ENCODE measurements around the gene C17orf114.
A peak's percentile ranks its signal among the peaks of the same experiment; 100 is the strongest.
"Not testable (repeated sequence)": the region's sequence is repeated elsewhere in the genome, so short reads cannot be mapped to it uniquely, and the experiment has no call there.

C17orf114 gene

DNA sequence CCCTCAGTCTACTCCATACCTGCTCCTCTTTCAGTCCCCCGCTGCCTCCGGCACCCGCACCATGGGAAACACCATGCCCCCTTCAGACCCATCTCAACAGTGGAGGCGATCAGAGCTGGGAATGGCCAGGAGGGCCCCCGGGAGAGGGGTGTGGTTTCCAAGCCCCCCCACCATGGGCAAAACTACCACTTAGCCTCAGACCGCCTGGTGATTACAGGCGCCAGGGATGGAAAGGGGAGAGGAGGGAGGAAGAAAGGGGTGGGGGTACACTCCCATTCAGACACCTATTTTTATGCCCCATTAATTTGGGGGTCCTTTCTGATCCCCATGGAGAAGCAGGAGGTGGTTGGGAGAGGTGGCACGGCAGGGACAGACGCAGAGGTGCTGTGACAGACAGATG lies at the start of gene C17orf114:
Gene C17orf114 (minus strand): TSS at position 101 of the 400 bp plus-strand sequence.
- DNase-seq, result no peak

DNA sequence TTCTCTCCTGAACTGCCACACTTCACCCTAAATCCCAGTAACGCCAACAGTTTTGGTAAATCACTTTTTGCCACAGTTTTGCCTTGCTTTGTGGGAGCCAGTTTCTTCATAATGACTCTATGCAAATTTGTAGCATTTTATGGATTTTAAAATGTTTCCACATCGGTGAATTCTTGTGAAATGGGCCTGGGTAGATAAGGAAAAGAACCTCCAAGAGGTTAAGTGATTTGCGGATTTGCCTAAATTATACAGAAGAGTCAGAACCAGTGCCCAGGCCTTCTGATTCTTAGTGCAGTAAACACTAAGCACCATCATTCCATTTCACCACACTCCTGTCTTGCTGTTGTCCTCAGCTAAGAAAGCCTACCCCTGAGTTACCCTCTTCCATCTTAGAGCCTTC lies 49.0 kb upstream of the C17orf114 start:
- no peak for DNase-seq

DNA sequence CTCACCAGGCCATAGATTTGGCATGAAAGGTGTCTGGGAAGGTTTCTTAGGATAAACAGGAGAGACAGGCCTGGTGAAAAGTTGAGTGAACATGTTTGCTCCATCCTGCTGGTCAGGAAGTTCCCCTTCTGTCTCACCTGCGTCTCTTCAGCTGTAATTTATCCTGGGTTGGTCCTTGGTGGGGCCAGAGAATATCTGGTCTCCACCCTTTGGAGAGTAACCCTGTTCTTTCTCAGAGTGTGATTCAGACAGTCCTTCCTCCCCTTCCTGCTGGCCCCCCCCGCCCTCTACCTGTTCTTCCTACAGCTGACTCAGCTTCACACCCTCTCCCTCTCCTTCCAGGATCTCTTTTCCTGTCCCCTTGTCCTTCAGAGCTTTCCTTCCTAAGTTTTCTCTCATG lies 48.1 kb upstream of the C17orf114 start:
- no peak for DNase-seq

DNA sequence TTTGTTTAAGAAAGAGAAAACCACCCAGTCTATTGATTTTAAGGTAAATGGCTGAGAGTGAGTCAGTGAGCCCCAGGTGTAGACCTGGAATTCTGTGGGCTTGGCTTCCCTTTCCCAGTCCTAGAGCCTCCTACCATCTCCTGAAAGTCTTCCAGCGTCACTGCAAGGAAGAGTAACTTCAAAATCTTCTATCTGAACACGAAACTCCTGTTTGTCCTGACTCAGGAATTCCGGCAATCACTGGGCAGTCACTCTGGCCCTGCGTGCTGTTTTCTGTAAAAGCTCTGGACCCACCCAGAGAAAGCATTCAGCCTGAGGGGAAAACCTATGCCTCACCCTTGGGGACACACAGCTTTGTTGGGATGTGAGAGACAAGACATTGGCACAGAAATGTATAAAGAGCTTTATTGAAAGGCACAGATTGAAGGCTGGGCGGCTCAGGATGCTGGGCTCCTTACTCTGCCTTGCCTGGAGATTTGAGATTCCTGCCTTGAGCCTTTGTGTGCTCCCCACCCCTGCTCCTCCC lies 46.9 kb upstream of the C17orf114 start:
- no peak for DNase-seq

DNA sequence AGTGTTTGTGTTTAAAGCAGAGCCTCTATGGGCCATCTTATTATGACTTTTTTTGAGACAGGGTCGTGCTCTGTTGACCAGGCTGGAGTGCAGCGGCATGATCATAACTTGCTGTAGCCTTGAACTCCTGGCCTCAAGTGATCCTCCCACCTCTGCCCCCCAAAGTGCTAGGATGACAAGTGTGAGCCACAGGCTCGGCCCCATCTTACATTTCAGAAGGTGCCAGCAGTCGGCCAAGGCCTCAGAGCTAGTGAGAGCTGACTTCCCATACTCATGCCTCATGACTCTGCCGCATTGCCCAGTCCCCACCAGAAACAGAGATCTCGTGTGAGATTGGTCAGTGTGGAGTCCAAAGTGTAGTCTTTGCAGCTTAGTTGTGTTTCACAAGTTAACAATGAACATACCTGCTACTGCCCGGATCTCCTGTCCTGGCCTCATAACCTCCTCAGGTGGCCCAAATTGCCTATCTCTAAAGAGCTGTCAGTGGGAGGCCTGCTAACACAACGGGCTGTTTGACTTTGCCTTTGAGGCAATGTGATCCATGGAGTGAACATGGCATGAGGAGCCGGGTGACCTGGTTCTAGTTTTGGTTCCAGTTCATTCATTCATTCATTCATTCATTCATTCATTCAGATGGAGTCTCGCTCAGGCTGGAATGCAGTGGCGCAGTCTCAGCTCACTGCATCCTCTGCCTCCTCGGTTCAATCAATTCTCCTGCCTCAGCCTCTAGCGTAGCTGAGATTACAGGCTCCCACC lies 44.7 kb upstream of the C17orf114 start:
- no peak for DNase-seq

DNA sequence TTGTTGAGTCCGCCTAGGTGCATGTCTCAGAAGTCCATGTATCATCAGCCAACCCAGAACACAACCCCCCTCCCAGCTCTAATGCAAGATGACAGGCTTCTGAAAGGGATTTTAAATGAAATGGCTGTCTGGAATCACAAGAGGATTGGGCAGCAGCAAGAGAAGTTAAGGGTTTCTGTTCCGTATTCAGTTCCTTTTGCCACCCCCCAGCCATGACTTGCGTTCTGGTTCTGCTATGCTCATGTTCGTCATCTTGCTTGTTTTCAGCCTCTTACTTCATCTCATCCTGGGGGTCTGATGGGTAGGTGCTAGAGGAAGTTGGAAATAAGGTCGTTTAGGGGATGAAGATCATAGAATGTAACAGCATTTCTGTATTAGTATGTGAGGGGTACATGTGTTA lies 43.0 kb upstream of the C17orf114 start:
- DNase-seq, result no peak

DNA sequence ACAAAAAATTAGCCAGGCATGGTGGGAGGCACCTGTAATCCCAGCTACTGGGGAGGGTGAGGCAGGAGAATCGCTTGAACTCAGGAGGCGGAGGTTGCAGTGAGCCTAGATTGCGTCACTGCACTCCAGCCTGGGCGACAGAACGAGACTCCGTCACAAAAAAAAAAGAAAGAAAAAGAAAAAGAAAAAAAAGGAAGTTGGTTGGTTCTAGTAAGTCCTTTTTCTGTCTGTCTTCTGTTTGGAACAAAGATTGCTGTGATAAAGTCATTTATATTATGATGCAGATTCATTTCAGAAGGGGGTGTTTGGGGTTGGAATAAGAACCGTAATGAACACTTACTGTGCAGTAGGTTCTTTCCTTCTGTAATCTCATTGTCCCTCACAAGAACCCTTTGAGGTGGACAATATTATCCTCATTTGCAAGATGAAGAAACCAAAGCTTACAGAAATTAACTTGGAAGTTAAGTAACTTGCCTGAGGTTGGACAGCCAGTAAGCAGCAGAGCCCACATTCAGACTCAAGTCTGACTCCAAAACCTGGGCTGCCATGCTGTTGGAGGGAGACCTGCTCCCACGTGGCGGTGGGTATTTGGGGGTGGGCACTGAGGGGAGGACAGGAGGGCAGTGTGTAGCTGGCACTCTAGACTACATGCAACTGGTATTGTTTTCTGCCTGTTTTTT lies 41.3 kb upstream of the C17orf114 start:
- no peak for DNase-seq

DNA sequence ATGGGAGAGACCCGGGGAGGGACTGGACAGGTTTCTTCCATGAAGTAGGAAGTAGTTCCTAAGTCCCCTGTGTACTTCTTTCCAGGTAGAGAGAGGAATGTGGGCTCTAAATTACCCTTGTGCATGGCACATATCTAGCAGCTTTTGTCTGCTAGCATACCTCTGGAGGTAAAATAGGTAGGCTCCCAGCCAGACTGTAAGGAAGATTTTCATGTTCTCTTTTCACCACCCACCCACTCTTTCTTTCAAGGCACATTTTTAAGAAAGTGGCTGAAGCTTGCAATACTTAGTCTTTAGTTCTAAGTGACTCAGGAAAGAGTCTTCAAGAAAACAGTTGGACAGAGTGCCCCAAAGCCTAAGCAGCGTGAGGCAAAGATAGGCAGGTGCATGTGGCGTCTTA lies 40.2 kb upstream of the C17orf114 start:
- no peak for DNase-seq

DNA sequence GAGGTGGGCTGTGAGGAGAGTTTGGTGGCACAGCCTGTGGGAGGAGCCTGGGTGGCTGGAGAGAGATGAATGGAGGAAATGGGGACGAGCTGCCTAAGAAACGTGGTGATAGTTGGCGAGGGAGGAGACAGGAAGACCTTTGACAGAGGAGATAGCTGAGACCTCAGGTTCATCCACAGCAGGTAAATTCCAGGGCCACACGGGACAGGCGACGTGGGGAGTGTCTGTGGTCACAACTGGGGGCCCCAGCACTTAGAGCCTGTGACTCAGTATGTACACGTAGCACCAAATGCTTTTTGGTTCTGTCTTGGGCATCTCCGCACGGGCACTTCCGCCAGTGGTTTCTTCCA lies 38.7 kb upstream of the C17orf114 start:
- peak in 1 of 2 donors; percentile 16 for DNase-seq

DNA sequence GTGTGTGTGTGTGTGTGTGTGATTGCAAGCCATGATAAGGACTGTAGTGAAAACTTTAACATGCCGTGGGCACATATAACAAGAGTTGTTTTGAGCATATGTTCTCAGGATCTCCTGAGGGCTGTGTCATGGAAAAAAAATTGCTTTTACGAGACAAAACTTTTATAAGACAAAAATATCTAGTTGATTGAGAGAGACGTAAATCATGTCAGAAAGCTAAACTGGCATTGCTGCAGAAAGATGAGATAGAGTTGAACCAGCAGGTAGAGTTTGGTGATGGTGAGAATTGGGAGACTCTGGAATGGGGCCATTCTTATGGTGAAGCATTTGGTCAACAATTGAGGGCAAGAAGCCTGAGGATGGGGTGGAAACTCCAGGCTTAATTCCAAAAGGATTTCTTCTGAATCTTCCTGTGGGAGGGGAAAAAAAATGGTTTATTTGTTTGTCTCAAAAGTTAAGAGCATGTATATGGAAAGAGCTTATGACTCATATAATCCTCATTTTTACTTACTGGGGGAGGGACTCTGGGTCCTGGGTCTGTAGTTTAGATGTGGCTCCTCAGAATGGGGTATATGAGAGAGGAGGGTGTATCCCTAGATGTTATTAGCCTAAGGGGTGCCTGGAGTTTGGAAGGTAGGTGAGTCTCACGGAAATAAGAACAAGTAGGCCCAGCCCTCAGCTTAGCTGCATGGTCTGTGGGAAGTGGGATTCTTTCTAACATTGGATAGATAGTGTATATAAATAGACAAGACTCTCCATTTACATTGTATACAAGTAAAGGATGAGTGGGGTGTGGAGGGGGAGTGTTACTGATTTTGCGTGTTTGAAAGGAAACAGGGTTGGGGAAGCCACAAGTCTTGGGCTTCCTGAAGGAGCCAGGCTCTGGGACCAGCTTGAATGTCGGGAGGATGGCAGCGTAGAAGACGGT lies 38.1 kb upstream of the C17orf114 start:
- no peak for DNase-seq

DNA sequence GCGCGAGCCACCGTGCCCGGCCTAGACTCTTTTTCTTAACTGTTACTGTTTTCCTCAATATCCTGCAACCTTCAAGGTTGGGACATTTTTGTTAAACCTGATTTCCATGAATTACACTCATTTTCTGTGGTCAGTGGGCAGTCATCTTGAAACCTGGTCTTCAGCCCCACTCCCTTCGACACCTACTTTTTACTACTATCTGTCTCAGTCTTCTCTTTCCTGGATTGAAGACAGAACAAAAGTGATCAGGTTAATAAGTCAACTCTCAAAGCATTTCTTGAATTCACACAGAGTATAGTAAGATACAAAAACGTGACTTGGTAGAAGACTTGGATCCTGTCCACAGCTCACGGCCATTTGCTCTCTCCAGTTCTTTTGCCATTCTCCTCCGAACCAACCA lies 37.1 kb upstream of the C17orf114 start:
- DNase-seq, result no peak

DNA sequence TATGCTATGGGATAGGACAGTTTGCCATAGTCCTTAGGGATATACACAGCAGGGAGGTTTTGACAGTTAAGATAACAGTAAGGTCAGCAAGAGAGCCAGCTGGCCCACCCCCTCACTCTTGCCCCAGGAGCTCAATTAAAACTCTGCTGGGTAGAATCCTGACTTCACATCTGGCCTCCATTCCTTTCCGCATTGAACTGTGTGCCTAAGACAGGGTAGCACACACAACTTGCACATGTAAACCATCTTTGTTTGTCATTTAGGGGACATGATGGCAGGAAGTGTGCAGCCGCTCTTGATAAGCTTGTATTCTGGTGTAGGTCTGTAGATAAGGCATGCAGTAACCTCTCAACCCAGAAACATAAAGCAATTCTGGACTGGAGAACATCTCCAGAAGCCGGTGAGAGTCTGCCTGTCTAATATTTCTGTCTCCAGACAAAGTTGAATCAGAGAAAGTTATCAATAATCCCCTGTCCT lies 36.2 kb upstream of the C17orf114 start:
- DNase-seq, result no peak

DNA sequence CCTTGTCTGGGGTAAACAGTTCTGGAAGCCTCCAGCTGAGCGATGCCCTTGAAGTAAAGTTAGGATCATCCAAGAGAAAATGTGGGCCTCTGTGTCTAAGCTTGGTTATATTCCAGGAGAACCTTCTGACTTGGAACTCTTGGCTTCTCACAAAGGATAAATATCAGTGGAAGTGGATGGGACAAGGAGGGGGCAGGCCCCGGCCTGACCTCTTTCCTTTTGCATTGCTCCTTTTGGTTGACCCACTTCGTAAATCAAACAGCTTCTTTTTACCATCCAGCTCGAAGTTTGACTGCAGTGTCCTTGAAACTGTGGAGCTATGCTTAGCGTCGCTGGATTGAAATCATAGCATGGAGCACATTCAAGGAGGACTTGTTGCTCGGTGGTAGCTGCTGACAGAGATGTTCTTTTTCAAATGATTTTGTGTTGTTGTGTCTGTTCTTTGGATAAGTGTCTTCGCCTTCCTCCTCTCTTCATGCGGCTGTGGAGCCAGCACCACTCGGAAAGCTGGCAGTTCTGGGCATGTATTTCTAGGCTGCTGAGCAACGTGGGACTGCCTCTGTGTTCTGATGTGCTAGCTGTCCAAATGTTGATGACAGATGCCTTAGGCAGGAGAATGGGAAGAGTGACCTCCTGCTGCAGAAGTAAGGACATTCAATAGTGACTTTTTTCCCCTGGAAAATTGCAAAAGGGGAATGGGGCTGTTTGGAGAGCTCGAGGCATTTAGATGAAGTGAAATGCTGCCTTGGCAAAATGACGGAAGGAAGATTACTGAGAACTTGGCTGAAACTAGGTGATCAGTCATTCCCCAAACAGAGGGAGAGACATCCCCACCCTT lies 35.6 kb upstream of the C17orf114 start:
- no peak for DNase-seq

DNA sequence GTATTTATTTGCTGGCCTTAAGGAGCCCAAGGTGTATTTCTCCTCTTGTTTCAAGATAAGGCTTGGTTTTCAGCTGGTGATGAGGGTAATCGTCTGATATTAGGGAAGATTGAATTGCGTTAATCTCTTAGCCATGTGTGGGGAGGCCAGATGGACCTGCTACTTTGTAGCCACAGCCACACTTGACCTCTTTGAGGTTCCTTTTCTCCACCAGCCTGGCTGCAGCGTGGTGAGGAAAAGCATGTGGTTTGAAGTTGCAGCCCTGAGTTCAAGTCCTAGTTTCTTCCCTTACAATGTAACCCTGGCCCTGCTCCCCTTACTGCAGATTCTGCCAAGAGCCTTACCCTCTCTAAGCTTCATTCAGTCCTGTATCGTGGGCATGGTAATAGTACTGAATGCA lies 34.1 kb upstream of the C17orf114 start:
- no peak for DNase-seq

DNA sequence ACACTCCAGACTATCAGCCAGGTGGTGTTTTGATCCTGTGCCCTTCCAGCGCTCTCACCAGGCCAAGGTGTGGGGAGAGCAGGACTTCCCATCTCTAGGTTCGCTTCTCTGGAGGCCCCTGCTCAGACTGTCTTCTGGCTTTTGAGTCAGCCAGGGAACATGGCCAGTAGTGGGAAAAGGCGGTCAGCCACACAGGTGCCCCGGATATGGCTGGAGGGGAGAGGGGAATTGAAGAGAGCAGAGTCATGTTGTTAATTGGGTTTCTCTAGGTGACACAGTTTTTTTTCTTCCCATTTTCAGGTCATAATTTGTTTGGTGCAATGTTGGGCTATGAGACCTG lies 32.5 kb upstream of the C17orf114 start:
- no peak for DNase-seq

DNA sequence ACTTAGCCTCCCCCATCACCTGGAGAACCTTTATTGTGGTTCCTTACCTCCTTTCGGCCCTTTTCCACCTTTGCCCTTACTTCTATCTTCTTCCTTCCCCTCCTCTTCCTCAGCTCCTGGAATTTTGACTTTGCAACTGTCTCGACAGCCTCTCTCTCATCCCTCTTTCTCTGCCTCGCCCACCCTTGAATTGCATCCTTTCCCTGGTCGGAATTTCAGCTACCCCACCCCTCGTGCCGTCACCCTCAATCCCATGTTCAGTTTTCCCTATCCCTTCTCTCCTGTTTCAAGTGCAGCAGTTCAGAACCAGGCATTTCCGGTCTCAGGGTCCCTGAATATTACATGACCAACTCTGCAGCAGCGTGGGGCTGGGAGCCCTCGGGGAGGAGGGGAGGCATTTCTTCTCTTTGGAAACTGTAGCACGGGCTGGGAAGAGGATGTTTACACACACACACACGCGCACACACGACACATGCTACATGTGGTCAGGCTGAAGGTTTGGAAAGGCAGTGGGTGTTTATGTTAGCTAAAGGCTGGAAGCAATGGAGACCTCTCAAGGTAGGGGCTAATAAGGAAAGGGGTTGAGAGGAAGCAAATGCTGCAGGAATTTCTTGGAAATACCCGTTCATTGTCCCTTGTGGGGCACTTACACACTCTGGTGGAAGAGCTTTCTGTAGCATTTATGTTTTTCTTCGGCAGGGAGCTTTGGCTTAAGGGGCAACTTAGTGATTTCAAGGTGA lies 32.0 kb upstream of the C17orf114 start:
- peak in 1 of 2 donors; percentile 17 for DNase-seq

DNA sequence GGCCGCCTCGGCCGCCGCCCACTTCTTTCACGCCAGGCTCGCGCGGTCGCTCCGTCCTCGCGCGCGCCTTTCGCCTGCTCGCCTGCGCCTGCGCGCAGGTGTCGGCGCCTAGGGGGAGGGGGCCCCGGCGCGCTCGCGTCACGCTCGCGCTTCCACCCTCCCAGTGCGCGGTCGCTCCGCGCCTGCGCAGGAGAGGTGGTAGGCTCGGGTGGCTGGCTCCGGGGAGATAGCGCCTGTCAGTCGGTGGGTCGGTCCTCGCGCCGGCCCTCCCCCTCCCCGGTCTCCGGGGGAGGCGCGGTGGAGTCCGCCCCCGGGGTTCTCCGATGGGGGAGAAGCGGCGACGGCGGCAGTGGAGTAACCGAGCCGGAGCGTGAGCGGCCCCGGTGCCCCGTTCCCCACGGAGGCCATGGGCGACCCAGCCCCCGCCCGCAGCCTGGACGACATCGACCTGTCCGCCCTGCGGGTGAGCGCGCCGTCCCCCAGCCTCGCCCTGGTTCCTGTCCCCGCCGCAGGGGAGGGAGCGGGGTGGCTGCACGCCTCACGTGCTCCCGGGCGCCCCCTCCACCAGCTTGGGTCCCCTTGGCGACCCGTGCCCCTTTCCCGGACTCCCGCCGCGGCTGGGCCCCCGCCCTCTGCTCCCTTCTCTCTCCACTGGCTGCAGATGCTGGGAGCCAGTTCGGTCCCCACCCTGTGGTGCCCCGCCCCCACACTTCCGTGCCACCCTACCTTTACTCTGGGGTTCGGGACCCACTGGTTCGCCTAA lies 31.2 kb upstream of the C17orf114 start, which contains the start of gene MINK1:
Gene MINK1 (plus strand): TSS at position 163 of the 763 bp plus-strand sequence. CDS start 244 bp downstream, at position 407.
- peak; percentile 86 to 88 for DNase-seq

DNA sequence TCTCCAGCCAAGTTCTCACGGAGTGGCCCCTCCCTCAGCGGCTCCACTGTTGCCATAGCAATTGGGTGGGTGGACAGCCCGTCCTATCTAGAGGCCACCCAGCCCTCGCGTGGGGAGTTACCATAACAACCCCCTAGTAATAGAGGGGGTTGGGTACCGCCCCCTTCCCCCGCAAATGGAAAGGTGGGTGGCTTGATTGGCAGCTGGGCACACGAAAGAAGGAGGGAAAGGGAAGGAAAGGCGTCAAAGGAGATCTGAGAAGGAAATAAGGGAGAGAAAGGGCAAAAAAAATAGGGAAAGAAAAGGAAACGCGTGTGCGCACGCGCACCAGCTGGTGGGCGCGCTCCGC lies 30.7 kb upstream of the C17orf114 start:
- not testable (repeated sequence) for DNase-seq

DNA sequence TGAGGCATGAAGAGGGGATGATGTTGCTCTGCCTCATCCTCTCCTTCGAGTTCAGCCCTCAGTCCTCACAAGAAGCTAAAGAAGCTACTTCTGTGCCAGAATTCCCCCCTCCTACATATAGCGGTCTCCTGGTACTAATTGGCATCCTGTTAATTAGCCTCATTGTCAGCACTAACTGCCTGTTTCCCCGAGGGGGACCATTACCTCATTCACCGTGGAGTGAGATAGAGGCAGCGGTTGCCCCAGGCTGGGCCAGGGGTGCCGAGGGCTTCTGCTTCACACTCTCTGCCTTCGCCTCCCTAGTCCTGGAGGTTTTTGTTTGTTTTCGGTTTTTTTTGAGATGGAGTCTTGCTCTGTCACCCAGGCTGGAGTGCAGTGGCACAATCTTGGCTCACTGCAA lies 25.3 kb upstream of the C17orf114 start:
- no peak for DNase-seq

DNA sequence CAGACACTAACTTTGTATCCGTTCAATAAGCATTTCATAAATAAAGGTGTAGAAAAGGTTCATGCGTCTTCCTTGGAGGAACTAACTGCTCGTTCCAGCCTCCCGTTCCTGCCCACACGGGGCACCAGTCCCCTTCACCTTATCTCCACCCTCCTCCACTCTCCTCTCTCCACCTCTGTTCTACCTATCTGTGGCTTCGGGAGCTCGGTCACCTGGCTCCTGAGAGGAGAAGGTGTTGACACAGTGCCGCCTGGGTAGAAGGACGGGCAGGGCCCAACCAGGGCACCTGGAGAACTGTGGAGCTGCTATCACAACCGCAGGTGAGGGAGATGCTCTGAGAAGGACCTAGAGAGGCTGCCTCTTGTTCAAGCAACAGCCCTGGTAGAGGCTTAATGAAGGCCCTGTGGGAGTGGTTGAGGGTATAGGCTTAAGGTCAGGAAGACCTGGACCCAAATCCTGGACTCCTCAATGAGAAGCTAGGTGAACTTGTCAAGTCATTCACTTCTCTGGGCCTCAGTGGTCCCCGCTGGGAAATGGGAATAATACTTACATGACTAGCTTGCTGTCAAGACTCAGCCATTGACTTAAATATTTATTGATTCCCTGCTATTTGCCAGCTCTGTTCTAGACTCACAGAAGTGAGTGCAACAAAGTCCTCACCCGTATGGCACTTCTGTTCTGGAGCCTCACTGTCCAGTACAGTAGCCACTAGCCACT lies 21.4 kb upstream of the C17orf114 start:
- DNase-seq, result no peak
